ENCODE measurements around the gene TXK.

The TXK gene

DNA sequence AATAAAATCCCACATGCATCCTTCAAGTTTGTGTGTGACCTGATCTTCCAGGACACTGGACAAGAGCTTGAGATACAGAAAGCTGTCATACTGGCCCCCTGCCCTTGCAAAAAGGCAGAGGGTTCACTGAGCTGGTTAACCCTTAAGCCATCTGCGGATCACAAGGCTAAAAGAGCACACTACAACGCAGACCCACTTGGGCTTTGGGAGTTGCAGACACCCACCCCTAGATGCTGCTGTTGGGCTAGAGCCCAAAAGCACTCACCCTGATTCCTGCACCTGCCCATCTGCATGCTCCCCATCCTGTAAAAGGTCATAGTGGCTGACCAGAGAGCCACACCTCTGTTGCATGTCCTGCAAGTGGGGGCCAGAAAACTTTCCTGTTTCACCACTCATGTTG is 51.1 kb downstream of the TXK start:
- Histone ChIP-seq H2AFZ (ENCODE audit: low read depth) (no peak overlapping the region), H3K9ac (no peak overlapping the region), H3K27me3 (ENCODE audit: insufficient read depth, low read depth) (no peaks in the 10 kb centered on the region), H3K36me3 (ENCODE audit: insufficient read depth) (no peaks in the 10 kb centered on the region), H3K4me2 (no peak overlapping the region), H3K4me3 (IDR thresholded peaks at IDR 0.05; ENCODE audit: insufficient read depth, low read depth, low read length) (no peak overlapping the region), H3K4me1 (ENCODE audit: low read depth, poor library complexity, severe bottlenecking) (no peaks in the 10 kb centered on the region), H3K79me2 (ENCODE audit: insufficient read depth, low read depth) (no peaks in the 10 kb centered on the region), H3K27ac (no peak overlapping the region), H4K20me1 (ENCODE audit: insufficient read depth) (no peaks in the 10 kb centered on the region)
- TF ChIP-seq CTCF (conservative IDR thresholded peaks at IDR 0.05; ENCODE audit: low read depth, low read length): no peak

- Histone ChIP-seq H3K36me3 (ENCODE audit: insufficient read depth) (no peaks in the 10 kb centered on the region), H3K27me3 (ENCODE audit: insufficient read depth, low read depth) (no peaks in the 10 kb centered on the region), H3K4me1 (ENCODE audit: low read depth, poor library complexity, severe bottlenecking) (no peaks in the 10 kb centered on the region), H3K27ac (no peak overlapping the region), H3K9ac (no peak overlapping the region), H2AFZ (ENCODE audit: low read depth) (no peak overlapping the region), H3K4me3 (IDR thresholded peaks at IDR 0.05; ENCODE audit: insufficient read depth, low read depth, low read length) (no peak overlapping the region), H3K4me2 (no peak overlapping the region), H3K79me2 (ENCODE audit: insufficient read depth, low read depth) (no peaks in the 10 kb centered on the region), H4K20me1 (ENCODE audit: insufficient read depth) (no peaks in the 10 kb centered on the region)
- no peak for TF ChIP-seq CTCF (conservative IDR thresholded peaks at IDR 0.05; ENCODE audit: low read depth, low read length)
Observed at GRCh38 chr4:48081196-48081595, 52.9 kb downstream of the TXK start.

- TF ChIP-seq CTCF (conservative IDR thresholded peaks at IDR 0.05; ENCODE audit: low read depth, low read length): no peak
- Histone ChIP-seq H3K9ac (no peak overlapping the region), H3K4me3 (IDR thresholded peaks at IDR 0.05; ENCODE audit: insufficient read depth, low read depth, low read length) (no peak overlapping the region), H3K4me2 (no peak overlapping the region), H3K27me3 (ENCODE audit: insufficient read depth, low read depth) (no peaks in the 10 kb centered on the region), H3K36me3 (ENCODE audit: insufficient read depth) (no peaks in the 10 kb centered on the region), H3K4me1 (ENCODE audit: low read depth, poor library complexity, severe bottlenecking) (no peaks in the 10 kb centered on the region), H3K27ac (no peak overlapping the region), H4K20me1 (ENCODE audit: insufficient read depth) (no peaks in the 10 kb centered on the region), H2AFZ (ENCODE audit: low read depth) (no peak overlapping the region), H3K79me2 (ENCODE audit: insufficient read depth, low read depth) (no peaks in the 10 kb centered on the region)
Observed at GRCh38 chr4:48079972-48080391, 54.1 kb downstream of the TXK start.

- Histone ChIP-seq H2AFZ (ENCODE audit: low read depth) (no peak overlapping the region), H3K27ac (no peak overlapping the region), H3K4me2 (no peak overlapping the region), H3K79me2 (ENCODE audit: insufficient read depth, low read depth) (no peaks in the 10 kb centered on the region), H3K4me3 (IDR thresholded peaks at IDR 0.05; ENCODE audit: insufficient read depth, low read depth, low read length) (no peak overlapping the region), H3K27me3 (ENCODE audit: insufficient read depth, low read depth) (no peaks in the 10 kb centered on the region), H3K36me3 (ENCODE audit: insufficient read depth) (no peaks in the 10 kb centered on the region), H4K20me1 (ENCODE audit: insufficient read depth) (no peaks in the 10 kb centered on the region), H3K4me1 (ENCODE audit: low read depth, poor library complexity, severe bottlenecking) (no peaks in the 10 kb centered on the region), H3K9ac (no peak overlapping the region)
- TF ChIP-seq CTCF (conservative IDR thresholded peaks at IDR 0.05; ENCODE audit: low read depth, low read length): no peak
Observed at GRCh38 chr4:48078862-48079655, 55.0 kb downstream of the TXK start.

All from KMS-11 (cell line).